HuH-7.5 (cell line): ENCODE data around the gene PTPN4.
A peak's percentile ranks its signal among the peaks of the same experiment; 100 is the strongest.

Experiments
- DNase-seq: peaks from one replicate; pipeline ENCODE4 v3.0.0; 2011; ENCODE audit warnings: low spot score

Gene PTPN4

GRCh38 chr2:119808516-119809147 is 48.9 kb downstream of the PTPN4 start:
- DNase-seq, result no peak

- no peak for DNase-seq
Measured at GRCh38 chr2:119809339-119810048, 49.8 kb downstream of the PTPN4 start.

GRCh38 chr2:119810049-119810630 is 50.4 kb downstream of the PTPN4 start:
- DNase-seq, result no peak

- no peak for DNase-seq
Measured at GRCh38 chr2:119814216-119814615, 54.5 kb downstream of the PTPN4 start.

GRCh38 chr2:119818792-119819191 is 59.1 kb downstream of the PTPN4 start:
- DNase-seq, result no peak

GRCh38 chr2:119819846-119820245 is 60.1 kb downstream of the PTPN4 start:
- no peak for DNase-seq

GRCh38 chr2:119820275-119820674 is 60.6 kb downstream of the PTPN4 start:
- DNase-seq, result no peak

GRCh38 chr2:119821266-119821665 is 61.5 kb downstream of the PTPN4 start:
- no peak for DNase-seq

GRCh38 chr2:119823734-119824334 is 64.1 kb downstream of the PTPN4 start:
- DNase-seq, result peak; percentile 22

- peak; percentile 32 for DNase-seq
Measured at GRCh38 chr2:119826370-119826961, 66.7 kb downstream of the PTPN4 start.

GRCh38 chr2:119827866-119828507 is 68.3 kb downstream of the PTPN4 start:
- DNase-seq, result no peak

- DNase-seq, result no peak
Measured at GRCh38 chr2:119836455-119837142, 76.9 kb downstream of the PTPN4 start.

- no peak for DNase-seq
Measured at GRCh38 chr2:119837350-119837749, 77.6 kb downstream of the PTPN4 start.

- DNase-seq, result no peak
Measured at GRCh38 chr2:119837759-119838158, 78.0 kb downstream of the PTPN4 start.

- no peak for DNase-seq
Measured at GRCh38 chr2:119838179-119838578, 78.5 kb downstream of the PTPN4 start.

GRCh38 chr2:119841550-119841949 is 81.8 kb downstream of the PTPN4 start:
- DNase-seq, result peak; percentile 52

- DNase-seq, result no peak
Measured at GRCh38 chr2:119846021-119846420, 86.3 kb downstream of the PTPN4 start.

- no peak for DNase-seq
Measured at GRCh38 chr2:119849838-119850565, 90.3 kb downstream of the PTPN4 start.

- no peak for DNase-seq
Measured at GRCh38 chr2:119852214-119852613, 92.5 kb downstream of the PTPN4 start.

- DNase-seq, result no peak
Measured at GRCh38 chr2:119853777-119854399, 94.2 kb downstream of the PTPN4 start.
